Stimulated activated CD4-positive, alpha-beta T cell treated with anti-CD3 and anti-CD28 coated beads, Interleukin-12 subunit alpha, Interleukin-12 subunit beta, amount 100 ng/mL, for 24 hours (primary cell): Measurements from ENCODE around the gene MDFI.

Experiments
- DNase-seq, 2 experiments: peaks; one replicate each; pipeline ENCODE4 v3.0.0-alpha.2; 2020; ENCODE audit warnings: low read depth in 2 of 2

The MDFI gene

GRCh38 chr6:41688256-41688965 lies 50.1 kb downstream of the MDFI start:
- DNase-seq, result no peak

DNA sequence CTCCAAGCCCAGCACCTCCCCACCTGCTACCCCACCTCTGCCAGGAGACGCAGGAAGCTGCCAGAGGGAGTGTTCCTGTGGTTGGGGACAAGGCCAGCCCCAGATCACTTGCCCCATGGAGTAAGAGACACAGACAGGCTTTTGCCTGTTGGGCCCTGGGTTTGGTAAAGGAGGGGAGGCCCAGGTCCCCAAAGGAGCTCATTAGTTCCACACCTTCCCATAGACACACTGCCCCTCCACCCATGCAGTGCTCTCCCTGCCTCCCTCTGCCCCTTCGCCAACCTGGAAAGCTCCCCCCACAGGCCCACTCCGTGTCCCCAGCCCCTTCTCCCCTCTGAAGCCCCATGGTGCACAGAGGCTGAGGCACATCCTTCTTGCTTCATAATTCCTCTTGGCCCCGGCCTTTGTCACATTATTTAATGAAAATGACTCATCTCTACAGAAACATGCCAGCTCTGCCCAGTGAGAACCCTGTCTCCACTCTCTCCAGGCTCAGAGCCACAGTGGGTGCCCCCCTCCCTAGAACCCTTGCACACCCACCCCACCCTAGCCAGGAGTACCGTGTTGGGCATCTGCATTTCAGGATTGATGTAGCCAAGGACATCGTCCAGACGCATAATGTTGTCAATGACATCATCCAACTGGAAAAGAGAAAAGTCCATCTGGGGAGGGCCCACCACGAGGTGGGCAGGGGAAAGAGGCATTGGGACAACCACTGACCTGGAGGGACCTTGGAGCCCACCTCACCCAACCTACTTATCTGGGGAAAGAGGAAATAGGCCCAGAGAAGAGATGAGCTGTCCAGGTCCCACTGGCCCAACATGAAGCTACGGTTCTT lies 51.1 kb downstream of the MDFI start:
- no peak for DNase-seq

DNA sequence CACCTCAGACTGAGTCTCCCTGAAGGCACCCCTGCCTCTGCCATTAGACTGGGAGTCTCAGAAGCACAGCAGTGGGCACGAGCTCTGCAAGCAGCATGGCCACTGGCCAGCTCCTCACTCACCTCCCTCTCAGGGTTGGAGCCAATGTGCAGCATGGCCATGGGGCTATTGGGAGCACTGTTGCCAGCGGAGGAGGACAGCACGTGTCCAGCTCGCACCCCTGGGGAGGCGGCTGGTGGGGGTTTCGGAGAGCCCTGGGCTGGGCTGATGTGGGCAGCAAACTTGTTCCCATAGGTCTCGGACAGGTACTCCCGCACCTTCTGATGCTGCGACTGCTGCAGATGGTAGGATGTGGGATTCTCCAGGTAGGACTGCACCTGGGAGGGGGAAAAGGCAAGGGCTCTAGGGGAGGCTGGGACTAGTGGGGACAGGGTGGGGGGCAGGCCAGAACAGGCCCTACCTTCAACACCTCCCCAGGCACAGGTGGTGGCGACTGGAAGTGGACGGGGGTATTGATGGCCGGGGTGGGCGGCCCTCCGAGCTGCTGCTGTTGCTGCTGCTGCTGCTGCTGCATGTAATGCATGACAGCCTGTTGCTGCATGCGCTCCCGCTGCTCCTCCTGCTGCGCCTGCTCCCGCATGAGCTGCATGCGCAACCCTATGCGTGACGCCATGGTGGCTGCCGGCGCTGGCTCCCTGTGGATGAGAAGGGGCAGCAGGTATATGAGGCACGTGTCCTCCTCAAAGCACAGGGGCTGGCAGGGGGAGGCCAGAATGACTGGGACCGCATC lies 52.5 kb downstream of the MDFI start:
- DNase-seq, result no peak

GRCh38 chr6:41691426-41692079 lies 53.3 kb downstream of the MDFI start:
- DNase-seq, result no peak

DNA sequence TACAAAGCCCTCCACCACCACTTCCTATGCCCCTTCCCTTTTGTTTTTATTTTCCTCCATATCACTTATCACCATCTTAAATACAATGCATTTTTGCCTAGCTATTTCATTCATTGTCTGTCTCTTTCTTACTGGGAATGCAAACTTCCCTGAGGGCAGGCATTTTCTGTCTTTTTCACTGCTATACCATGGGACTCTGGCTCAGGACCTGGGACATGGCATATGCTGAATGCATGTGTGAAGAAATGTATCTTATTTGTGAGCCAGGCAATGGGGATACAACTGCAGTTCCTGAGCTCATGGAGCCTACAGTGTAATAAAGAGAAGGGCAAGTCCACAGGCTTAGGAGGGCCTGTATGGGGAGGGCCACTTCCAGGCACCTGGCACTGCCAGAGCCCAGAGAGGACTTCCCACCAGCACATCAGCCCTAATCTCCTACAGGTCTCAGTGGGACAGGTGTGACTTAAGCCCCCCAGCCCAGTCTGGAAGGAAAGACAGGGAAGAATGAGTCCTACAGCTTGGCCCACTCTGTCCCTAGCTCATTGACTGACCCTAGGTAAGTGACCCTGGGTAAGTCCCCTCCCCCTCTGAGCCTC lies 53.9 kb downstream of the MDFI start:
- DNase-seq, result no peak

DNA sequence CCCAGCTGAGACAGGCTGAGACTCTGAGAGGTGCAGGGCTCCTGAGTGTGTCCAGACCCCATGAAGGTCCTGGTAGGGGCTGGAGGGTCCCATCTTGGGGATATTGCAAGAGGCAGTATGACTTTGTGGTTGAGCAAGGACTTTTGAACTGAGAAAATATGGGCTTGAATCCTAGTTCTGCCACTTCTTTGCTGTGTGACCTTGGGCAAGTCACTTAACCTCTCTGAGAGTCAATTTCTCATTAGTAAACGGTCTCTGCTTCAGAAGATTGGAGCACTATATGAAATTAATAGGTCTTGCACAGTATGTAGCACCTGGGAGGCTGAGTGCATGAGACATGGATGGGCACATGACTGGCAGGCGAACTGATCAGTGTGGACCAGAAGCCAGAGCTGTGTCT lies 54.5 kb downstream of the MDFI start:
- no peak for DNase-seq

DNA sequence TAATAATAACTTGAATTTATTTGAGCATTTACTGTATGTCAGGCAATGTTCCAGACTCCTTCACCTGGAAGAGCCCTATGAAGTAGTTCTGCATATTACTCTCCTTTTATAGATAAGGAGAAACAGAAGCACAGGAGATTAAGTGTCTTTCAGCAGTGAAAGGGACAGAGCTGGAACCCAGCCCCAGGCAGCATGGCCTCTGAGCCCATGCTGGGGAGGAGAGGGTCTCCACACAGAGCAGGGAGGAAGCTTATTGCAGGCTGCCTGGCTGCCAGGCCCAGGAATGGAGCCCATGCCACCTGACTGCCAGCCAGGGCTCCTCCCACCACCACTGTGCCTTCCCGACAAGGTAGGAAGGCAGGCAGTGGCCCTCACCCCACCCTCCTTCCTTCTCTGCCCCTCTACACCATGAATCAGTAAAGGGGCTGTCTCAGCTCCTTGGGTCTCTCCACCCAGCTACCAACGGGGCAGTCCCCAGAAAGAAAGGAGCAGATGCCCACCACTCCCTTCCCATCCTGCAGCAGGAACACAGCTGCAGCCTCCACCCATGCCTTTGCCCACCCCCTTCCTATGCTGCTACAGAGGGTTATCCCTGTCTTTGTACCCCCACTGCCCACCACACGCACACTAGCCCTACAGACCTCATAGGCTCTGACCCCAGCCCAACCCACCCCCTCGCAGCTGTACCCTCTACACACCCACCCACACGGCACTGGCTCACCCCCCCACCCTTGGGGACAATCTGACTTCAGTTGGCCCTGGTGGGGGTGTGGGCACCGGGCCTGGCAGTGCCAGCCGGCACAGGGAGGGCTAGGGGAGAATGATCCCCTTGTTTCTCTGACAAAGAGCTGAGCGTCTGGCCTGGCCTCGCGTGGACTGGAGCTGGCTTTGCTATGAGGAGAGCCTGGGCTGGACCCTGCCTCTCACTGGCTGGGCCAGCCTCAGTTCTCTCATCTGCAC lies 55.3 kb downstream of the MDFI start:
- no peak for DNase-seq

GRCh38 chr6:41694815-41695526 lies 56.7 kb downstream of the MDFI start:
- DNase-seq, result no peak

- DNase-seq, result no peak
Measured at GRCh38 chr6:41695825-41696224, 57.6 kb downstream of the MDFI start.

GRCh38 chr6:41696788-41697187 lies 58.5 kb downstream of the MDFI start:
- no peak for DNase-seq

- no peak for DNase-seq
Measured at GRCh38 chr6:41697861-41698781, 59.9 kb downstream of the MDFI start.

- no peak for DNase-seq
Measured at GRCh38 chr6:41699063-41699462, 60.8 kb downstream of the MDFI start.

GRCh38 chr6:41700463-41701347 lies 62.4 kb downstream of the MDFI start:
- DNase-seq, result no peak

- DNase-seq, result no peak
Measured at GRCh38 chr6:41702089-41702745, 63.9 kb downstream of the MDFI start.

- no peak for DNase-seq
Measured at GRCh38 chr6:41702771-41703494, 64.7 kb downstream of the MDFI start.
